Measurements from ENCODE around the gene NAMPT.
A peak's percentile ranks its signal among the peaks of the same experiment; 100 is the strongest.

DNA sequence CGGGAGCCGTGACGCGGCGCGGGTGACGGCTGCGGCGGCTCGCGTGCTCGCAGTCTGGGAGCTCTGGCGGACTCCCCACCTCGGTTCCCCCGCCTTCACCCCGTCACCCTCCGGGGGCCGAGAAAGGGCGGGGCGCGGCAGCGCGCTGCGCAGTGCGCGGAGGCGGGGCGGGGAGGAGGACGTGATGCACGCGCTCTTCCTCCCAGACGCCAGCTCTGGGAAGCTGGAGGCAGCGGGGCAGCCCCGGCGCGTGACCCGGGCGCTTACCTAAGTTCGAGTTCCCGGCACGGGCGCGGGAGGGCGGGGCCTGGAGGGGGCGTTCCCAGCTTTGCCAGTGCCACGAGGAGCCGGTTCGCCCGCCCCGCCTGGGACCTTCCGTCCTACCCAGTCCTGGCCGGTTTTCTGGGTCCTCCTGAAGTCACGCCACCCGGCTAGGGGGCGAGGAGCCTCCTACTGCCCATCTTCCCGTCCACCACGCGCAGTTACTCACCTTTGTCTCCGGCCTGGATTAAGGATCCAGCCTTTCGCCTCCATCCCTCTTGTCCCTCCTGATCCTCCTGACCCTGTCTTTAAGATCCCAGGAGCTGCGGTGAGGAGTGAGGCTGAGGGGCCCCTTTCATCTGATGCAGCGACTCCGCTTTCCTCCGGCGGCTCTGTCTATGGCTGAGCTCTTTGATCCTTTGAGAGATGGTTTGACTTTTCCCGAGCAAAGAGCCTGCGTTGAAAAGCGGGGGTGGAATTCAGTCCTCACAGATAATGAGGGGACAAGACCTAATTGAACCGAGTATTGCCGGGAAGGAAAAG, 470 bp upstream of the NAMPT start:
- TF ChIP-seq POLR2AphosphoS5 (IDR thresholded peaks at IDR 0.05; ENCODE audit: low read depth, low read length) (peak; percentile 77), TAF1 (IDR thresholded peaks at IDR 0.05; ENCODE audit: borderline replicate concordance, low read depth, low read length) (peak; percentile 65; the same call in 1 of the 2 replicates), POLR2A (IDR thresholded peaks at IDR 0.05; ENCODE audit: low read depth, low read length) (peak; percentile 67)
